HG02571 (cell line): Measurements from ENCODE around the gene COASY.
"Not testable (repeated sequence)": the region's sequence is repeated elsewhere in the genome, so short reads cannot be mapped to it uniquely, and the experiment has no call there.

Source experiments
- ATAC-seq: cut with Tn5 transposase; IDR thresholded peaks from one replicate; pipeline ENCODE4 v1.9.1; 2021; ENCODE audit warnings: mild to moderate bottlenecking, moderate library complexity; ENCODE audit not compliant: unreplicated experiment

The COASY gene

DNA sequence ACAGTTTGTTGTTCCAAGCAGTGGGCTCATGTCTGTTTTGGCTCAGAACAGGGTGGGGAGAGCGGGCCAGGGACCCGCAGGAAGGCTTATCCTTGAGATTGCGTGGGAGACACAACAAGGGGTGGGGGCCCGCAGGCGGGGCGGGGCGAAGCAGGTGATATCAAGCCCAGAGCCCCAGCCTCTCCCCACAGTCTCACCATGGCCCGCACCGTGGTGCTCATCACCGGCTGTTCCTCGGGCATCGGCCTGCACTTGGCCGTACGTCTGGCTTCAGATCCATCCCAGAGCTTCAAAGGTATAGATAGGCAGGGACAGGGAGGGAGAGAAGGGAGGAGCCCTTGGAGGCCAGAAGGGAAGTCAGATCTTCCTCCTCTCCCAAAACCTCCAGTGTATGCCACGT lies 9.2 kb upstream of the COASY start, which contains the start of gene HSD17B1:
Gene HSD17B1, plus strand, starts transcription at position 188 of the 400 bp plus-strand sequence. Its CDS starts 11 bp downstream, at position 199.
- ATAC-seq: not testable (repeated sequence)

DNA sequence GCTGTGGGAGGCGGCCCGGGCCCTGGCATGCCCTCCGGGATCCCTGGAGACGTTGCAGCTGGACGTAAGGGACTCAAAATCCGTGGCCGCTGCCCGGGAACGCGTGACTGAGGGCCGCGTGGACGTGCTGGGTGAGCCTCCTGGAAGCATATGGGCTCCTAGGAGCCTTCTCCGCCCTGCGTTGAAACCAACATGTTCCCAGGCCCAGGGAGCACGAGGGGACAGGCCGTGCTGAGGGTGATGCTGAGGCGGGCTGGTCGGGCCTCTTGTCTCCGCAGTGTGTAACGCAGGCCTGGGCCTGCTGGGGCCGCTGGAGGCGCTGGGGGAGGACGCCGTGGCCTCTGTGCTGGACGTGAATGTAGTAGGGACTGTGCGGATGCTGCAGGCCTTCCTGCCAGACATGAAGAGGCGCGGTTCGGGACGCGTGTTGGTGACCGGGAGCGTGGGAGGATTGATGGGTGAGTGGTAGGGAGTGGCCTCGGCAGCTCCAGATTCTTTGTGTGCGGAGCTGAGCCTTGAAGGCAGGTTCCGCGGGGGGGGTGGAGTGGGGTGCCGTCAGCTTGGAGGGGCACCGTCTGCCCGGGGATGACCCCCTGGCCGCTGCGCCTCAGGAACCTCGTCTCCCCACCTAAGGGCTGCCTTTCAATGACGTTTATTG lies 8.7 kb upstream of the COASY start:
- ATAC-seq: no peak

DNA sequence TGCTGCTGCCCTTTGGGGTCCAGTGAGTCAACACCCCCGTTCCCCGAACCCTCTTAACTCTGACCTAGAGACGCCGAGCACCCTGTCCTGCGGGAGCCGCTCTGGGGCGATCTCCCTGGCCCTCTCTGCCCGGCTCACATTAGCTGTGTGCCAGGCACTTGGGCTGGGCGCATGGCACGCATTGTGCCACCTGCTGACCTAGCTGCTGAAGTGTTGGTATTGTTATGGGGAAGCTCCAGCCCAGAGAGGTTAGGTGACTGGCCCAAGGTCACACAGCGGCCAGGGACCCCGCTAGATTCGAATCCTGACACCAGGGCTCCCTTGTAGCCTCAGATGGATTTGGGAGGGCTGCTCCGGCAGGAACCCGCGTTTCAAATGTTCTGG lies 8.1 kb upstream of the COASY start:
- ATAC-seq: no peak

DNA sequence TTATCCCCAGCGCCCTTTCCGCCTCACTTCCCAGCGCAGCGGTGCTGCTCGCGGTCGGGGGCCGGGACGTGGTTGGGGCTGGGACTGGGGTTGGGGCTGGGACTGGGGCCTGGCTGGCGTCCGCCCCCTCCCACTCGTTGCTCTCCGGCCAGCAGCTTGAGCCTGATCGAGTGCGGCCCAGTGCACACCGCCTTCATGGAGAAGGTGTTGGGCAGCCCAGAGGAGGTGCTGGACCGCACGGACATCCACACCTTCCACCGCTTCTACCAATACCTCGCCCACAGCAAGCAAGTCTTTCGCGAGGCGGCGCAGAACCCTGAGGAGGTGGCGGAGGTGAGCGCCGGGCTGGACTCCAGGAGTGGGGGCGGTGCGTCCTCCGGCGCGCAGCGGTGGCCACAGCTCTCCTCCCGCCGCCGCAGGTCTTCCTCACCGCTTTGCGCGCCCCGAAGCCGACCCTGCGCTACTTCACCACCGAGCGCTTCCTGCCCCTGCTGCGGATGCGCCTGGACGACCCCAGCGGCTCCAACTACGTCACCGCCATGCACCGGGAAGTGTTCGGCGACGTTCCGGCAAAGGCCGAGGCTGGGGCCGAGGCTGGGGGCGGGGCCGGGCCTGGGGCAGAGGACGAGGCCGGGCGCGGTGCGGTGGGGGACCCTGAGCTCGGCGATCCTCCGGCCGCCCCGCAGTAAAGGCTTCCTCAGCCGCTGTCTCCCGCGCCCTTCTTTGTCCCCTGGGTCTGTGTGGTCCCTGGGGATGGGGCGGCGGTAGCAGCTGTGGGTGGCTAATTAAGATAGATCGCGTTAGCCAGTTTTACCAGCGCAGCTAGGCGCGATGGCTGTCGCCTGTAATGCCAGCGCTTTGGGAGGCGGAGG lies 7.5 kb upstream of the COASY start:
- ATAC-seq: peak; percentile 71

DNA sequence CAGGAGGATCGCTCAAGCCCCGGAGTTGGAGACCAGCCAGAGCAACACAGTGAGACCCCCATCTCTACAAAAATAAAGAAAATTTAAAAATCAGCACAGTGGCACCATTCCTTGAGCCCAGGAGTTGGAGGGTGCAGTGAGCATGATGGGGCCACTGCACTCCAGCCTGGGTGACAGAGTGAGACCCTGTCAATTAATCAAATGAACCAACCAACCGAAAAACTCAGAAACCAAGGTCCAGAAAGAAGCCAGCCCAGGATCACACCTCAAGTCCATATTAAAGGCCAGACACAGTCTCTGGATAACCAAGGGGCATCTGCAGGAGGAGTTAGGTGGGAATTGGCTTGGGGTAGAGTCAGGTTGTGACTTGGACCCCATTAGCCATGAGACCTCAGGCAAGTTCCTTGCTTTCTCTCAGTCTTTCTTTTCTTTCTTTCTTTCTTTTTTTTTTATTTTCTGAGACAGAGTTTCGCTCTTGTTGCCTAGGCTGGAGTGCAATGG lies 6.8 kb upstream of the COASY start:
- no peak for ATAC-seq

DNA sequence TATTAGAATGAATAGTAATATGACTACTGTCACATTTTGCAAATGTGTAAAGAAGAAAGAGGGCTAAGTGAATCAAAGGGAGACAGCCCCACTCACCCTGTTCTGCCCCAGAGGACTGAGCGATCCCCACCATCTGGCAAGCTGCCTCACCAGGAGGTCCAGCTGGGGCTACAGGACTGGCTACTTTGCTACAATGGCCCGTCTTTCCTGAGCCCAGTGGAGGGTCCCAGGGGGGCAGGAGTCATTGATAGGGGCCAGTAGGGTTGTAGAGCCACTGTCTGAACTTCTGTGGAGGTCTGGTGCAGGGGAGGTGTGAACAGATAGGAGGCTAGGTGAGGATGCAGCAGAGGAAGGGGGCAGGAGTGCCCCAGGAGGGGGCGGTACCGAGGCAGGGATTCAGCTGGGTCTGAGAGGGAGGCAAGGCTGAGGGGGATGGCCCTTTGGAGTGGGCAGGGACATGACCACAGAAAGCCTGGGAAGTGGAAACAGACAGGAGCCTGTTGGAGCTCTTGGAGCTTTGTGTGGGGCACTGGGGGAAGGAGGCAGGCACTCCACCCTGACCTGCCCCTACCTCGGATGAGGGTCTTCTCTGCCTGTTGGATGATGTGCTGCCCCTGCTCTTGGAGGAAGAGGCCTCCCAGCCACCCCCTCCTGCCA lies 5.9 kb upstream of the COASY start:
- ATAC-seq: not testable (repeated sequence)

DNA sequence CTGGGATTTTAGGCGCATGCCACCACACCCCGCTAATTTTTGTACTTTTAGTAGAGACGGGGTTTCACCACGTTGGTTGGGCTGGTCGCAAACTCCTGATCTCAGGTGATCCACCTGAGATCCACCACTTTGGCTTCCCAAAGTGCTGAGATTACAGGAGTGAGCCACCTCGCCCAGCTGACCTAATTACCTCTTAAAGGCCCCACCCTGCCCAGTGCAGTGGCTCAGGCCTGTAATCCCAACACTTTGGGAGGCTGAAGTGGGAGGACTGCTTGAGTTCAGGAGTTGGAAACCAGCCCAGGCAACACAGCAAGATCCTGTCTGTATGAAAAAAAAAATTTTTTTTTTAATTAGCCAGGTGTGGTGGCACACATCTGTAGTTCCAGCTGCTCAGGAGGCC lies 2.9 kb upstream of the COASY start:
- ATAC-seq: no peak

DNA sequence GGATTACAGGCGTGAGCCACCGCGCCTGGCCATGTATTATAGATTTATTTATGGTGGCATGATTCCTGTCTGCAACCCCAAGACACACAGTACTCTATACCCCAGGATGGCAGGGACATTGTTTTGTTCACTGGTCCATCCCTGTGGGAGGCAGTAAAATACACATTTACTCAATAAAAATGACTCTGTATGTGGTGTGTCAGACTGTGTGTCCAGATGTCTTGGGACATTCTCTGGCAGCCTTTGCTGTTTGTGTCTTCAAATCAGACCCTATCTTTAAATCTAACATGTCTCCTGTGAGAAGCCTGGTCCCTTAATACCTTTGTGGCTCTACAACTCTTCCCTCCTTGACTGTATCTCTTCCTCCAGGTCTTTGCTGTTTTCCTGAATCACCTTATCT lies 1.7 kb upstream of the COASY start:
- ATAC-seq: no peak

DNA sequence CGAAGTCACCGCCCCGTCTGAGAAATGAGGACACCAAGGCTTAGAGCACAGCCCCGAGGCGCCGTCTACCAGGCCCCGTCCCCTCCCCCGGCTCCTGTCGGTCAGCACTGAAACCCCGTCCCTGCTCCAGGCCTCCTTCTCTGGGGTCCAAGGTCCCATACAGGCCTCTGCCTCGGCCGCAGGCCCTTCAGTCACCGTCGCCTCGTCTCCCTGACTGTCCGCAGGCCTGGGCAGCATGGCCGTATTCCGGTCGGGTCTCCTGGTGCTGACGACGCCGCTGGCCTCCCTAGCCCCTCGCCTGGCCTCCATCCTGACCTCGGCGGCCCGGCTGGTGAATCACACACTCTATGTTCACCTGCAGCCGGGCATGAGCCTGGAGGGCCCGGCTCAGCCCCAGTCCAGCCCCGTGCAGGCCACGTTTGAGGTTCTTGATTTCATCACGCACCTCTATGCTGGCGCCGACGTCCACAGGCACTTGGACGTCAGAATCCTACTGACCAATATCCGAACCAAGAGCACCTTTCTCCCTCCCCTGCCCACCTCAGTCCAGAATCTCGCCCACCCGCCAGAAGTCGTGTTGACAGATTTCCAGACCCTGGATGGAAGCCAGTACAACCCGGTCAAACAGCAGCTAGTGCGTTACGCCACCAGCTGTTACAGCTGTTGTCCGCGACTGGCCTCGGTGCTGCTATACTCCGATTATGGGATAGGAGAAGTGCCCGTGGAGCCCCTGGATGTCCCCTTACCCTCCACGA lies 617 bp downstream of the COASY start:
- no peak for ATAC-seq

DNA sequence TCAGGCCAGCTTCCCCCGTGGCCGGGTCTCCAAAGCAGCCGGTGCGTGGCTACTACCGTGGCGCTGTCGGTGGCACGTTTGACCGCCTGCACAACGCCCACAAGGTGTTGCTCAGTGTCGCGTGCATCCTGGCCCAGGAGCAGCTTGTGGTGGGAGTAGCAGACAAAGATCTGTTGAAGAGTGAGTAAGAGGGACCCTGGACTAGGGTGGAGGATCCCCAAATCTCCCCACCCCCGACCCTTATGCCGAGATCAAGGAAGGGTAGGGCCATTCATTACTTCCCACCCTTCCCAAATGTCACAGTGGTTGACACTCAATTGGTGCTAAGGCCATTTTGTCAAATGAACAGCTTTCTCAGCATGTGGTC lies 1.2 kb downstream of the COASY start:
- no peak for ATAC-seq

DNA sequence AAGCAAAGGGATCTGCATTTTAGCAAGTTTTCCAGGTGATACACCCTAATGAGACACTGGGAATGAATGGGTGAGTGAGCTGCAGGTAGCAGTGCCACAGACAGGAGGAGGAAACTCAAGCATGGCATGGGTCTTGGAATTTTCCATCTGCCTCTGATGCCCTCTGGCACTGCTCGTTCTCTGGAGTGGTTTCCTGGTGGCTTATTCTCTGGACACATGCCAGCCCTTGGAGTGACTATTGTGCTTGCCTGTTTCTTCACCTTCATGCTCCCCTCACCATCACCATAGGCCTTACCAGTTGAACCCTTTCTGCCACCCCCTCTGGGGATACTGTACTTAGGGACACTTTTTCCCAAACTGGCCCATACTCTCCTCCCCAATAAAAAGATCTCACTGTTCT lies 1.6 kb downstream of the COASY start:
- ATAC-seq: no peak

DNA sequence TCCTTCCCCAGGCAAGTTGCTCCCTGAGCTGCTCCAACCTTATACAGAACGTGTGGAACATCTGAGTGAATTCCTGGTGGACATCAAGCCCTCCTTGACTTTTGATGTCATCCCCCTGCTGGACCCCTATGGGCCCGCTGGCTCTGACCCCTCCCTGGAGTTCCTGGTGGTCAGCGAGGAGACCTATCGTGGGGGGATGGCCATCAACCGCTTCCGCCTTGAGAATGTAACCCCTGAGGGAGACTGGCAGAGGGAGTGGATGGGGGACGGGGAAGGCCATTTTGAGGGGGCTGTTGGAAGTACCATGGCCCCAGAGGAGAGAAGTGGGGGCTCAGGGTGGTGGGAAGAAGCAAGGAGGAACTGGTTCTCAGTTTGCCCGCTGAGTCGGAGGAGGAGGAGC lies 2.0 kb downstream of the COASY start:
- no peak for ATAC-seq

DNA sequence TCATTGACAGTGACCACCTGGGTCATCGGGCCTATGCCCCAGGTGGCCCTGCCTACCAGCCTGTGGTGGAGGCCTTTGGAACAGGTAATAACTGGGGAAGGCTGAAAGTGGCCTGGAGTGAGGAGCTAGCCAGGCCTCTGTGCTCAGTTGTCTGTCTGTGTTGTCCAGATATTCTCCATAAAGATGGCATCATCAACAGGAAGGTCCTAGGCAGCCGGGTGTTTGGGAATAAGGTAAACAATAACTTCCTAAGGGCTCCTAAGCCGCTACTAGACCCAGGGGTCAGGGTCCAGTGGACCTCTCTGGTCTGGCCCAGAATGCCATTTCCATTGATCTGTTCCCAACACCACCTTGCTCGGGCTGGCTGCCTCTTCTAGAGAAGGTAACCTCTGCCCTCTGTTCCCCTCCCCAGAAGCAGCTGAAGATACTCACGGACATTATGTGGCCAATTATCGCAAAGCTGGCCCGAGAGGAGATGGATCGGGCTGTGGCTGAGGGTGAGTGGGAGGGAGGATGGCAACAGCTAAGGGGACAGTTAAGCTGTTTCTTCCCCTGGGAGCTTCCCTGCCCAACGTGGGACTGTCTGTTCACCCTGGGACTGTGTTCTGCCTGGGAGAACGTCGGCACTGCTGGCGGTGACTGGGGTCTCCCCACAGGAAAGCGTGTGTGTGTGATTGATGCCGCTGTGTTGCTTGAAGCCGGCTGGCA lies 3.0 kb downstream of the COASY start:
- no peak for ATAC-seq

DNA sequence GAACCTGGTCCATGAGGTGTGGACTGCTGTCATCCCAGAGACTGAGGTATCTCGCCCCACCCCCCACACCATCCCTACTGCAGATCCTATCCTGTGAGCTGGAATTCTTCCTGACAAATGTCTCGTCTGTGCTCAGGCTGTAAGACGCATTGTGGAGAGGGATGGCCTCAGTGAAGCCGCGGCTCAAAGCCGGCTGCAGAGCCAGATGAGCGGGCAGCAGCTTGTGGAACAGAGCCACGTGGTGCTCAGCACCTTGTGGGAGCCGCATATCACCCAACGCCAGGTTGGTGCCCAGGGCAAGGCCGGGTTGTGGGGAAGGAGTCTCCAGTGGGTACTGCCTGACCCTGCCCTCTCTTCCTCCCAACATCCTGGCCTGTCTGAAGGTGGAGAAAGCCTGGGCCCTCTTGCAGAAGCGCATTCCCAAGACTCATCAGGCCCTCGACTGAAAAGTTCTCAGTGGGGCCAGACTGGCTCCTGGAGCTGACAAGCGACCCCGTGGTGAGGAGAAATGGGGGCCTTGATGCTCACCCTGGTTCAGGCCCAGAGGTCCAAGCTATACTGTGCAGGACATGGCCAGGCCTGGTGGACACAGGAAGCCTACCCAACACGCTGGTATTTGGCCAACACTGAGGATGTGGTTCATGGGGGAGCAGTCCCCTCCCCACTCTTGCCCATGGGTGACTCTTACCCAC lies 3.7 kb downstream of the COASY start:
- ATAC-seq: no peak

DNA sequence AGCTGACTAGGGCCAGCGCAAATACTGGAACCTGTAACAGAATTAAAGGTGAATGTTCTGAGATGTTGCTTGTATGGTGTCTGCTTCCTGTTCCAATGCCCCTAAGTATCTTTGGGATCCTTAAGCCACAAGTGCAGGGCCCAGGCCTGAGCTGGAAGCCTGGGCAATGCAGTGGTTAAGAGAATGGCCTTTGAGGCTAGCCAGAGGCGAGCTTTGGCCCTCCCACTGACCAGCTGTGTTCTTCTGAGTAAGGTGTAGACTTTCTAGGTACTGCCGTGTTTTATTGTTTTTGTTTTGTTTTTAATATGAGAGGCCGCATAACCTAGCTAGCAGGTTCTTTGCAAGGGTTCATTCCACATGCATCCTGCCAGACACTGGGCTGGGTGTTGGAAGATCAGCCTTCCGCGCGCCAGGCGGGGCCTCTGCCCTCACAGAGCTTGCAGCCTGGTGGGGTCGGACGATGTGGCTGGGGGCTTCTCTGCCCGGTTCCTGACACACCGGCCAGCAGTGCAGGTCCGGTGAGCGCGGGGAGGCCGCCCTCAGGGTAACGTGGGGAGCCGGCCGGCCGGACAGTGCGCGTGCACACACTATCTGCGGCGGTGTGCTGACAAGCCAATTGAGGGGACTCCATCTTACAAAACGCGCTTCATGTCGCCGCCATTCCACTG lies 4.4 kb downstream of the COASY start:
- ATAC-seq: no peak

DNA sequence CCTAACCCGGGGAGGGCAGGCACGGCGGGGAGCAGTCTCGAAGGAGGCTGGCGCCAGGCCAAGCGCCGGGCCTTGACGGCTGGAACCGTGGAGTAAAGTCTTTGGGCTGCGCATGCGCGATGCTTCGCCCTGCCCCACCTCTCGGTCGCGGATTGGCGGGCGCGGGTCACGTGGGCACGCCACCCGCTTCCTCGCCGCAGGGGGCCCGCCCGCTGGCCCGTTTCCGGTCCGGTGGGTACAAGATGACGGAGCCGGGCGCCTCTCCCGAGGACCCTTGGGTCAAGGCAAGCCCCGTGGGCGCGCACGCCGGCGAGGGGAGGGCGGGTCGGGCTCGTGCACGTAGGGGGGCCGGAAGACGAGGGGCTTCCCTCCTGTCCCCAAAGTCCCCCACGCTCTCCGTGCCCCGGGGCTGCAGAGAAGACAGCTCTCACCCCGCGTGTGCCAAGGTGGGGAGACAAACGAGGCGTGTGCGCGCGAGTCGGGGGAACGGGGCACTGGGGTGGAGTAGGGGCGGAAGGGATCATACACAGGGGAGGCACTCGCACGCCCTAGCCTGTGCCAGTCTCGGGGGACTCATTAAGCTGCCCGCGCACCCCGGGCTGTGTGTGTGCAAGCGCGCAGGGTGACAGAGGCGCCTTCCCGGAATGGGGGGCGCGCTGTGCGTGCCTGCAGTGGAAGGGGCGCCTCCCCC lies 5.1 kb downstream of the COASY start, which contains the start of gene MLX:
Gene MLX, plus strand, starts transcription at position 218 of the 691 bp plus-strand sequence. Its CDS starts 25 bp downstream, at position 243.
- peak; percentile 48 for ATAC-seq

DNA sequence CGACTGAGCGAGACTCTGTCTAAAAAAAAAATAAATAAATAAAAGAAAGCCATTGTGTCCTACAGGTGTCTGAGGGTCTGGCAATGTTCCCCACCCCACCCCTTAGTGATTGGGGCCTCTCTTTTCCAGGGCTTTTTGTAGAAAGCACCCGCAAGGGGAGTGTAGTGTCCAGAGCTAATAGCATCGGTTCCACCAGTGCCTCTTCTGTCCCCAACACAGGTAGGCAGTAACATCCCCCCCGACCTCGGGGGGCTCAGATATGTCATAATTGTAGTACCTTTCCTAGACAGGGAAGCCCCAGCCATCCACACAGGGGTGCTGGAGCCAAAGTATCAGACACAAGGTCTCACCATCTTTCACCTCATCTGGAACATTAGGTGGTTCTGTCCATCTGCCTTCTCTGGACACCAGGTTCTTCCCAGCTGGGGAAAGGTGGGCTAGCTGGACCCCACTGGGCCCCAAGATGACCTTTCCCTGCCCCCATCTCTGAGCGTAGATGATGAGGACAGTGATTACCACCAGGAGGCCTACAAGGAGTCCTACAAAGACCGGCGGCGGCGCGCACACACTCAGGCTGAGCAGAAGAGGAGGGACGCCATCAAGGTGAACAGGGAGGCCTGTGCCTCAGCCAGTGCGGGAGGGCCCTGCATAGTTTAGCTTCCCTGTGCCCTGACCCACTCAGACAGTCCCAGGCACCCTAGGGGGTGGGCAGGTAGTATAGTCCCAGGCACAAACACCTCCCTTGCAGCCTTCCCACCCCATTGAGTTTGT lies 6.6 kb downstream of the COASY start:
- no peak for ATAC-seq
